Fibroblast of lung (primary cell): ENCODE data around the gene CLIC1. TPM values are rescaled to one million over a fixed set of nuclear protein-coding genes. Genes with fewer than 3 reads are reported as not detected.

Experiments
- DNase-seq, 2 donors: peaks; one replicate each; pipeline versions ENCODE4 v3.0.0 to v3.0.0-alpha.2; 2010; ENCODE audit warnings: low read depth in 2 of 2
- H2AFZ ChIP-seq: 2 replicates; pipeline ENCODE4 v1.5.1; 2012; ENCODE audit warnings: low read length, control low read depth, inconsistent platforms
- H3K27ac ChIP-seq: 2 replicates; pipeline ENCODE4 v1.5.1; 2011; ENCODE audit warnings: low read length, control low read depth; ENCODE audit not compliant: insufficient read depth
- H3K27me3 ChIP-seq: 2 replicates; pipeline ENCODE4 v1.5.1; 2011; ENCODE audit warnings: mild to moderate bottlenecking, low read length; ENCODE audit not compliant: control insufficient read depth, insufficient read depth
- H3K36me3 ChIP-seq: 2 replicates; pipeline ENCODE4 v1.5.1; 2011; ENCODE audit warnings: low read length; ENCODE audit not compliant: control insufficient read depth, insufficient read depth
- H3K4me1 ChIP-seq: 2 replicates; pipeline ENCODE4 v1.5.1; 2011; ENCODE audit warnings: low read length; ENCODE audit not compliant: control insufficient read depth, insufficient read depth; ENCODE audit errors: extremely low read depth
- H3K4me2 ChIP-seq: 2 replicates; pipeline ENCODE4 v1.5.1; 2011; ENCODE audit warnings: low read length, control low read depth; ENCODE audit not compliant: insufficient read depth; ENCODE audit errors: extremely low read depth
- H3K4me3 ChIP-seq, 4 experiments: fragments of 200-600 bp in 1 of 4; sonication (generic) in 1 of 4; replicated peaks in 1 of 4; 2 replicates each; pipeline ENCODE4 v1.5.1; 2011 to 2016; ENCODE audit warnings: low read length in 4 of 4, low read depth in 3 of 4, mild to moderate bottlenecking in 3 of 4, control low read depth in 2 of 4, inconsistent platforms in 1 of 4, mixed read lengths in 1 of 4; ENCODE audit not compliant: insufficient read depth in 1 of 4; ENCODE audit errors: control extremely low read depth in 1 of 4
- H3K79me2 ChIP-seq: 2 replicates; pipeline ENCODE4 v1.5.1; 2012; ENCODE audit warnings: mild to moderate bottlenecking, low read length, inconsistent platforms; ENCODE audit not compliant: control insufficient read depth, insufficient read depth
- H3K9ac ChIP-seq: 2 replicates; pipeline ENCODE4 v1.5.1; 2011; ENCODE audit warnings: mild to moderate bottlenecking, low read length, control low read depth; ENCODE audit not compliant: insufficient read depth
- H3K9me3 ChIP-seq: 2 replicates; pipeline ENCODE4 v1.5.1; 2012; ENCODE audit warnings: low read depth, low read length; ENCODE audit not compliant: control insufficient read depth, insufficient read depth
- H4K20me1 ChIP-seq: 2 replicates; pipeline ENCODE4 v1.5.1; 2011; ENCODE audit warnings: low read length; ENCODE audit not compliant: control insufficient read depth, insufficient read depth; ENCODE audit errors: extremely low read depth
- EZH2 ChIP-seq: IDR thresholded peaks from 2 replicates; pipeline ENCODE4 v1.5.1; 2012; ENCODE audit warnings: low read length, control low read depth, mild to moderate bottlenecking; ENCODE audit errors: missing control alignments
- polyA plus RNA-seq, 2 donors: library from polyadenylated mRNA; depleted of rRNA in 1 of 2; stranded (reverse) in 1 of 2; unstranded in 1 of 2; fragments of >200 nt; gene quantifications; 2 replicates each; pipeline ENCODE4 v1.2.1, GENCODE V29; 2011 to 2012; ENCODE audit warnings: missing spikeins in 1 of 2
- total RNA-seq: library from RNA; depleted of rRNA; stranded (reverse); fragments of >200 nt; gene quantifications from 2 replicates; pipeline ENCODE4 v1.2.1, GENCODE V29; 2014
- TF ChIP-seq, protein P1 (sequence below), 2 donors: IDR thresholded peaks in 1 of 2; conservative IDR thresholded peaks in 1 of 2; 1 replicate in 1 of 2; 2 replicates in 1 of 2; pipeline ENCODE4 v1.5.1; 2011 to 2012; ENCODE audit warnings: low read length in 2 of 2, control low read depth in 1 of 2, inconsistent platforms in 1 of 2, low read depth in 1 of 2, mild to moderate bottlenecking in 1 of 2

CLIC1 gene
- total and polyA plus RNA-seq, 2 donors (not counting 1 experiment from before 2014, with no cell fraction given): 615 to 639 TPM

GRCh38 chr6:31734821-31735406 is 1.4 kb downstream of the CLIC1 start:
- Histone ChIP-seq H3K4me3 (peak overlapping the region; percentile 89 to 99 (median 97)), H3K4me1 (peaks cover 35% of the 10 kb centered on the region), H3K36me3 (peaks cover 24% of the 10 kb centered on the region), H3K79me2 (peaks cover 46% of the 10 kb centered on the region), H3K9me3 (no peaks in the 10 kb centered on the region), H2AFZ (no peak overlapping the region), H3K4me2 (peak overlapping the region; percentile 97), H4K20me1 (no peaks in the 10 kb centered on the region), H3K27me3 (no peaks in the 10 kb centered on the region), H3K9ac (peak overlapping the region; percentile 77), H3K27ac (peak overlapping the region; percentile 88)
- DNase-seq: peak; percentile 21 to 73
- TF ChIP-seq, protein P1, sequence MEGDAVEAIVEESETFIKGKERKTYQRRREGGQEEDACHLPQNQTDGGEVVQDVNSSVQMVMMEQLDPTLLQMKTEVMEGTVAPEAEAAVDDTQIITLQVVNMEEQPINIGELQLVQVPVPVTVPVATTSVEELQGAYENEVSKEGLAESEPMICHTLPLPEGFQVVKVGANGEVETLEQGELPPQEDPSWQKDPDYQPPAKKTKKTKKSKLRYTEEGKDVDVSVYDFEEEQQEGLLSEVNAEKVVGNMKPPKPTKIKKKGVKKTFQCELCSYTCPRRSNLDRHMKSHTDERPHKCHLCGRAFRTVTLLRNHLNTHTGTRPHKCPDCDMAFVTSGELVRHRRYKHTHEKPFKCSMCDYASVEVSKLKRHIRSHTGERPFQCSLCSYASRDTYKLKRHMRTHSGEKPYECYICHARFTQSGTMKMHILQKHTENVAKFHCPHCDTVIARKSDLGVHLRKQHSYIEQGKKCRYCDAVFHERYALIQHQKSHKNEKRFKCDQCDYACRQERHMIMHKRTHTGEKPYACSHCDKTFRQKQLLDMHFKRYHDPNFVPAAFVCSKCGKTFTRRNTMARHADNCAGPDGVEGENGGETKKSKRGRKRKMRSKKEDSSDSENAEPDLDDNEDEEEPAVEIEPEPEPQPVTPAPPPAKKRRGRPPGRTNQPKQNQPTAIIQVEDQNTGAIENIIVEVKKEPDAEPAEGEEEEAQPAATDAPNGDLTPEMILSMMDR (conservative IDR thresholded peaks at IDR 0.05 in 1 of 2, IDR thresholded peaks at IDR 0.05 in 1 of 2; ENCODE audit: low read depth in 1 of 2, low read length in 2 of 2): no peak
- TF ChIP-seq EZH2: no peak

DNA sequence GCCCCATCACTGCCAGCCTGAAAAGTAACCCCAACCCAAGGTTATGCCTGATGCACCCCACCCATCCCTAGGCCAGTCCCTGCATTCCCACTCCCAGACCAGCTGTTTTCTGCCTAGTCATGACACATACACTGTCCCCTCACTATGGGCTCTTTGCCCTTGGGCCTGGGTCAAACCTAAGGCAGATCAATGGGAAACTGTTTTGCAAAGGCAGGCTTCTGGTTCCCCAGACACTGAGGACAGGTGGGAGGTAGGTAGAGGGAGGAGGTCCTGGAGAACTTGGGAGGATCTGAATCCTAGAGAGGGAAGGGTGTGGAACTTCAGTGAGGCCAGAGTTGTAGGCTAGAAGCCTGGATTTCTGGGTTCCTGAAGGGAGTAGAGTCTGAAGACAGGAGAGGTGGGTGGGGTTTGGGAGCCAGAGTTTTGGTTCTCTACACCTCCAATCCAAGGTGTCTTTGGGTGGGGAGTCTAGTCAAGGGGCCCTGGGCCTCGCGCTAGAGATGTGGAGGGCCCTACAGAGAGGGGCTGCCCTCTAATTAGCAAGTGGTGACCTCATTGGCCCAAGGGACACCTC is 2.0 kb downstream of the CLIC1 start:
- Histone ChIP-seq H3K27me3 (no peaks in the 10 kb centered on the region), H2AFZ (no peak overlapping the region), H3K27ac (peak overlapping the region; percentile 88), H3K4me2 (peak overlapping the region; percentile 97), H3K36me3 (peaks cover 24% of the 10 kb centered on the region), H3K4me3 (peak overlapping the region; percentile 89 to 99 (median 97)), H3K9me3 (no peaks in the 10 kb centered on the region), H4K20me1 (no peaks in the 10 kb centered on the region), H3K9ac (peak overlapping the region; percentile 77), H3K4me1 (peaks cover 34% of the 10 kb centered on the region), H3K79me2 (peaks cover 45% of the 10 kb centered on the region)
- no peak for DNase-seq
- TF ChIP-seq, protein P1 (conservative IDR thresholded peaks at IDR 0.05 in 1 of 2, IDR thresholded peaks at IDR 0.05 in 1 of 2; ENCODE audit: low read depth in 1 of 2, low read length in 2 of 2): no peak
- no peak for TF ChIP-seq EZH2

DNA sequence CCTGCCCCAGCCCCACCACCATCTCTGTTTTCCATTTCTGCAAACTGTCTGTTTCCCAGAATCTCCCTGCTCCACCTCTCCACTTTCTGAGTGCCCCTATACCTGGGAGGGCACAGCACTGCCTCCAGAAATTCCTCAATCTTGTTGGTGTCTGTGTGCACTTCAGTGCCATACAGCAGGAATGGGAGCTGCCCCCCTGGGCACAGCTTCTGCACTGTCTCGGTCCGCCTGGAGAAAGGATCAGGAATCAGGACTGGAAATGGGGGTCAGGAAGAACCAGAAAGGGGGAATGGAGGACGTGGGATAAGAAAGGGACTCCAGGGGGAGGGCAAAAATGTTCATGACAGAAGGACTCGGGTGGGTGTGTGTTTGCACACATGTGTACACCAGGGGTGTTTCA is 2.6 kb downstream of the CLIC1 start:
- Histone ChIP-seq H3K27me3 (no peaks in the 10 kb centered on the region), H3K9me3 (no peaks in the 10 kb centered on the region), H3K27ac (peak overlapping the region; percentile 88), H3K79me2 (peaks cover 50% of the 10 kb centered on the region), H3K9ac (no peak overlapping the region), H3K36me3 (peaks cover 24% of the 10 kb centered on the region), H3K4me2 (peak overlapping the region; percentile 97), H3K4me1 (peaks cover 33% of the 10 kb centered on the region), H3K4me3 (peak overlapping the region; percentile 8 to 99 (median 94)), H4K20me1 (no peaks in the 10 kb centered on the region), H2AFZ (no peak overlapping the region)
- TF ChIP-seq, protein P1 (conservative IDR thresholded peaks at IDR 0.05 in 1 of 2, IDR thresholded peaks at IDR 0.05 in 1 of 2; ENCODE audit: low read depth in 1 of 2, low read length in 2 of 2): no peak
- no peak for TF ChIP-seq EZH2
- DNase-seq: no peak
